IMR-90 (cell line): ENCODE results near the gene PADI6. TPM values are rescaled to one million over a fixed set of nuclear protein-coding genes. Genes with fewer than 3 reads are reported as not detected.
A peak's percentile ranks its signal among the peaks of the same experiment; 100 is the strongest.

ENCODE experiments used
- ATAC-seq: fragments of 200-7000 bp; cut with Tn5 transposase; 2 replicates; pipeline ENCODE4 v1.9.1; 2020; ENCODE audit warnings: low read depth, mild to moderate bottlenecking, moderate library complexity
- BruUV-seq: library from RNA; stranded (reverse); fragments of 400-500 nt; replicated peaks from 2 replicates; lab custom pipeline; 2021; lab: Mats Ljungman, UMichigan
- CTCF ChIA-PET: fragments of 300-600 bp; formaldehyde crosslinking; extraction: SDS; loops from one replicate; lab custom pipeline; 2021; ENCODE audit warnings: antibody characterized with exemption; lab: Yijun Ruan, JAX
- POLR2A ChIA-PET: fragments of 300-600 bp; sonication (Branson Sonifier 250); formaldehyde crosslinking; loops from one replicate; lab custom pipeline; 2022; ENCODE audit warnings: antibody characterized with exemption; ENCODE audit not compliant: unreplicated experiment; lab: Charles Lee
- DNase-seq: peaks from one replicate; pipeline ENCODE4 v3.0.0; 2013
- H2AFZ ChIP-seq: replicated peaks from 2 replicates; pipeline ENCODE3; 2013; ENCODE audit warnings: low read length, mild to moderate bottlenecking; ENCODE audit not compliant: poor library complexity
- H2AK5ac ChIP-seq: 2 replicates; pipeline ENCODE4 v1.6.1; 2013; ENCODE audit warnings: low read depth, low read length, inconsistent platforms
- H2AK9ac ChIP-seq: replicated peaks from 2 replicates; pipeline ENCODE3; 2013; ENCODE audit warnings: mild to moderate bottlenecking, low read depth, low read length, moderate library complexity; ENCODE audit not compliant: poor library complexity
- H2BK120ac ChIP-seq: 2 replicates; pipeline ENCODE4 v1.6.1; 2013; ENCODE audit warnings: low read depth, low read length, inconsistent platforms
- H2BK15ac ChIP-seq: 3 replicates; pipeline ENCODE4 v1.6.1; 2013; ENCODE audit warnings: low read depth, low read length, inconsistent platforms
- H2BK20ac ChIP-seq: 2 replicates; pipeline ENCODE4 v1.6.1; 2013; ENCODE audit warnings: low read depth, mild to moderate bottlenecking, inconsistent platforms, low read length, moderate library complexity
- H2BK5ac ChIP-seq: 2 replicates; pipeline ENCODE4 v1.6.1; 2013; ENCODE audit warnings: mild to moderate bottlenecking, low read depth, low read length, inconsistent platforms; ENCODE audit not compliant: poor library complexity, severe bottlenecking
- H3K14ac ChIP-seq: replicated peaks from 2 replicates; pipeline ENCODE4 v1.6.1; 2013; ENCODE audit warnings: low read depth, low read length, inconsistent platforms
- H3K18ac ChIP-seq: 2 replicates; pipeline ENCODE4 v1.6.1; 2013; ENCODE audit warnings: low read depth, low read length, control low read depth
- H3K23ac ChIP-seq: 2 replicates; pipeline ENCODE4 v1.6.1; 2013; ENCODE audit warnings: low read depth, low read length, inconsistent platforms
- H3K27ac ChIP-seq: 2 replicates; pipeline ENCODE4 v1.5.1; 2013; ENCODE audit warnings: mild to moderate bottlenecking, control low read depth, low read length; ENCODE audit not compliant: insufficient read depth
- H3K27me3 ChIP-seq: 2 replicates; pipeline ENCODE4 v1.6.1; 2013; ENCODE audit warnings: low read length; ENCODE audit not compliant: control insufficient read depth, insufficient read depth
- H3K36me3 ChIP-seq: 2 replicates; pipeline ENCODE4 v1.6.1; 2013; ENCODE audit warnings: low read length, mixed read lengths; ENCODE audit not compliant: control insufficient read depth, insufficient read depth
- H3K4ac ChIP-seq: 2 replicates; pipeline ENCODE4 v1.6.1; 2013; ENCODE audit warnings: low read depth, low read length, inconsistent platforms
- H3K4me1 ChIP-seq: 2 replicates; pipeline ENCODE4 v1.6.1; 2013; ENCODE audit warnings: low read length, mixed read lengths; ENCODE audit not compliant: control insufficient read depth, insufficient read depth
- H3K4me2 ChIP-seq: 2 replicates; pipeline ENCODE4 v1.6.1; 2013; ENCODE audit warnings: low read depth, mild to moderate bottlenecking, control low read depth, low read length, moderate library complexity
- H3K4me3 ChIP-seq: 2 replicates; pipeline ENCODE4 v1.5.1; 2013; ENCODE audit warnings: low read depth, mild to moderate bottlenecking, control low read depth, low read length, moderate library complexity; ENCODE audit not compliant: insufficient read depth
- H3K56ac ChIP-seq: 2 replicates; pipeline ENCODE4 v1.6.1; 2013; ENCODE audit warnings: low read length, inconsistent platforms; ENCODE audit not compliant: insufficient read depth; ENCODE audit errors: extremely low read depth
- H3K79me1 ChIP-seq, 2 experiments: 2 replicates each; pipeline ENCODE4 v1.6.1; 2013; ENCODE audit warnings: low read length in 2 of 2, inconsistent platforms in 1 of 2, low read depth in 1 of 2
- H3K9ac ChIP-seq: 2 replicates; pipeline ENCODE4 v1.6.1; 2013; ENCODE audit warnings: low read depth, low read length, control low read depth
- H3K9me1 ChIP-seq: 2 replicates; pipeline ENCODE4 v1.6.1; 2013; ENCODE audit warnings: low read length, inconsistent platforms; ENCODE audit not compliant: insufficient read depth
- H3K9me3 ChIP-seq: 2 replicates; pipeline ENCODE4 v1.6.1; 2013; ENCODE audit warnings: low read length; ENCODE audit not compliant: control insufficient read depth, insufficient read depth
- H4K20me1 ChIP-seq: 2 replicates; pipeline ENCODE4 v1.6.1; 2013; ENCODE audit warnings: low read length, inconsistent platforms; ENCODE audit not compliant: insufficient read depth
- H4K5ac ChIP-seq: 2 replicates; pipeline ENCODE4 v1.6.1; 2013; ENCODE audit warnings: mild to moderate bottlenecking, low read depth, low read length, control low read depth
- H4K8ac ChIP-seq, 2 experiments: 2 replicates each; pipeline ENCODE4 v1.6.1; 2013; ENCODE audit warnings: low read depth in 2 of 2, low read length in 2 of 2, control low read depth in 1 of 2, inconsistent platforms in 1 of 2
- H4K91ac ChIP-seq: 2 replicates; pipeline ENCODE4 v1.6.1; 2013; ENCODE audit warnings: low read depth, low read length, inconsistent platforms; ENCODE audit not compliant: insufficient read depth
- BHLHE40 ChIP-seq: fragments of 150-350 bp; IDR thresholded peaks from 2 replicates; pipeline ENCODE4 v1.6.1; 2016; ENCODE audit warnings: mild to moderate bottlenecking, low read depth, low read length
- CEBPB ChIP-seq: IDR thresholded peaks from 2 replicates; pipeline ENCODE4 v1.6.1; 2012; ENCODE audit warnings: low read depth, low read length, improper control_type of control experiment
- CHD1 ChIP-seq: IDR thresholded peaks from 2 replicates; pipeline ENCODE4 v1.6.1; 2012; ENCODE audit warnings: low read depth, low read length, improper control_type of control experiment
- CTCF ChIP-seq: conservative IDR thresholded peaks from 2 replicates; pipeline ENCODE4 v1.5.1; 2012; ENCODE audit warnings: mild to moderate bottlenecking, low read depth, low read length, improper control_type of control experiment
- ELK1 ChIP-seq: fragments of 150-350 bp; IDR thresholded peaks from 2 replicates; pipeline ENCODE4 v1.6.1; 2016; ENCODE audit warnings: low read depth, mild to moderate bottlenecking, low read length, moderate library complexity, borderline replicate concordance
- FOS ChIP-seq: fragments of 150-350 bp; IDR thresholded peaks from 2 replicates; pipeline ENCODE4 v1.6.1; 2016; ENCODE audit warnings: low read depth, low read length
- MAFK ChIP-seq: IDR thresholded peaks from 2 replicates; pipeline ENCODE4 v1.6.1; 2012; ENCODE audit warnings: low read depth, low read length, improper control_type of control experiment
- MAZ ChIP-seq: IDR thresholded peaks from 2 replicates; pipeline ENCODE4 v1.6.1; 2012; ENCODE audit warnings: low read depth, mild to moderate bottlenecking, low read length, improper control_type of control experiment, moderate library complexity, borderline replicate concordance
- MXI1 ChIP-seq: IDR thresholded peaks from 2 replicates; pipeline ENCODE4 v1.6.1; 2012; ENCODE audit warnings: low read depth, mild to moderate bottlenecking, low read length, moderate library complexity, borderline replicate concordance
- NFE2L2 ChIP-seq: fragments of 150-350 bp; IDR thresholded peaks from 2 replicates; pipeline ENCODE4 v1.6.1; 2016; ENCODE audit warnings: low read depth, mild to moderate bottlenecking, low read length
- POLR2A ChIP-seq: IDR thresholded peaks from 2 replicates; pipeline ENCODE4 v1.6.1; 2012; ENCODE audit warnings: mild to moderate bottlenecking, low read depth, low read length
- RAD21 ChIP-seq: IDR thresholded peaks from 2 replicates; pipeline ENCODE4 v1.6.1; 2012; ENCODE audit warnings: low read length, improper control_type of control experiment
- RCOR1 ChIP-seq: IDR thresholded peaks from 2 replicates; pipeline ENCODE4 v1.6.1; 2012; ENCODE audit warnings: mild to moderate bottlenecking, low read length, improper control_type of control experiment; ENCODE audit not compliant: insufficient replicate concordance
- RFX5 ChIP-seq: IDR thresholded peaks from 2 replicates; pipeline ENCODE4 v1.8.0; 2012; ENCODE audit warnings: low read depth, mild to moderate bottlenecking, low read length, moderate library complexity
- SMC3 ChIP-seq: fragments of 150-350 bp; IDR thresholded peaks from 2 replicates; pipeline ENCODE4 v1.6.1; 2016; ENCODE audit warnings: low read depth, mild to moderate bottlenecking, antibody characterized with exemption, low read length, moderate library complexity
- USF2 ChIP-seq: fragments of 150-350 bp; IDR thresholded peaks from 2 replicates; pipeline ENCODE4 v1.6.1; 2017; ENCODE audit warnings: mild to moderate bottlenecking, antibody characterized with exemption, low read length, low read depth
- WGBS, 2 experiments: methylation state at CpG; one replicate each; pipeline versions ENCODE4 v1.1.5 to v1.1.7; 2013; ENCODE audit warnings: missing lambda C conversion rate in 2 of 2; ENCODE audit not compliant: insufficient read length in 1 of 2; ENCODE audit errors: extremely low coverage in 2 of 2; 5-methylcytosine and 5-hydroxymethylcytosine counted together
- dilution Hi-C: fragments of 300-500 bp; cut with HindIII; formaldehyde crosslinking; loops from one replicate; pipeline ENCODE4 v1.14.3; 2018; ENCODE audit warnings: low sequenced_read_pairs; ENCODE audit not compliant: unreplicated experiment
- in situ Hi-C: fragments of 300-500 bp; cut with MboI; formaldehyde crosslinking; loops from 3 replicates; pipeline ENCODE4 v1.14.3; 2019; ENCODE audit warnings: low sequenced_read_pairs, inconsistent platforms, mixed read lengths
- intact Hi-C: fragments of 100-400 bp; cut with micrococcal nuclease; formaldehyde crosslinking; loops from 2 replicates; pipeline ENCODE4 v1.10.0; 2022
- polyA plus RNA-seq, 3 experiments: library from polyadenylated mRNA; depleted of rRNA; stranded (reverse); fragments of >200 nt; gene quantifications; 2 replicates each; pipeline ENCODE4 v1.2.3, GENCODE V29; 2012; ENCODE audit warnings: low replicate concordance in 1 of 3
- total RNA-seq: library from RNA; depleted of rRNA; stranded (reverse); fragments of >200 nt; gene quantifications from 2 replicates; pipeline ENCODE4 v1.2.3, GENCODE V29; 2012

The PADI6 gene
- total and polyA plus RNA-seq, 2 of the 4 experiments (the other 2 are of a cell fraction) = not detected

- H3K9ac ChIP-seq = peak overlapping the region; percentile 87
- peak overlapping the region; percentile 49 for H4K5ac ChIP-seq
- H3K27ac ChIP-seq = peak overlapping the region; percentile 83
- no peak overlapping the region for H2AK5ac ChIP-seq
- H2BK20ac ChIP-seq = no peak overlapping the region
- peak overlapping the region; percentile 97 for H3K4me2 ChIP-seq
- peak overlapping the region; percentile 11; the same call in 1 of the 2 replicates for H3K18ac ChIP-seq
- H3K23ac ChIP-seq = peak overlapping the region; percentile 42
- H2AK9ac ChIP-seq = peak overlapping the region; percentile 68
- CTCF ChIA-PET = no interaction called here
- peaks cover 24% of the 10 kb centered on the region for H3K36me3 ChIP-seq
- H2AFZ ChIP-seq = peak overlapping the region; percentile 90
- in situ Hi-C loops (no loop called here), intact Hi-C loops (loop anchor here (5.0 kb wide), 1 partner anchor 170 kb away; no protein-coding TSS in a partner anchor), dilution Hi-C loops (no loop called here)
- H3K27me3 ChIP-seq = no peaks in the 10 kb centered on the region
- no peak overlapping the region for H2BK15ac ChIP-seq
- H4K91ac ChIP-seq = 0 out of 2 replicates have a peak overlapping the region, but pooled peaks have one; percentile 38
- peaks cover 41% of the 10 kb centered on the region for H4K20me1 ChIP-seq
- peaks cover 12 to 50% of the 10 kb centered on the region in 2 experiments for H3K79me1 ChIP-seq
- H3K56ac ChIP-seq = peak overlapping the region; percentile 54
- peak; percentile 11 for DNase-seq
- H3K14ac ChIP-seq = peak overlapping the region; percentile 61
- no TSS peak for BruUV-seq
- peak overlapping the region; percentile 65 for H2BK5ac ChIP-seq
- peaks cover 12% of the 10 kb centered on the region; the same call in 1 of the 2 replicates for H3K9me1 ChIP-seq
- no peak for TF ChIP-seq CTCF
- TF ChIP-seq USF2 = no peak
- TF ChIP-seq RFX5 = no peak
- no peak for TF ChIP-seq RAD21
- TF ChIP-seq RCOR1 = no peak
- TF ChIP-seq MAZ = no peak
- TF ChIP-seq NFE2L2 = no peak
- TF ChIP-seq MAFK = no peak
- TF ChIP-seq ELK1 = no peak
- TF ChIP-seq CEBPB = no peak
- TF ChIP-seq FOS = no peak
- no peak for TF ChIP-seq MXI1
- TF ChIP-seq BHLHE40 = no peak
- TF ChIP-seq CHD1 = no peak
- no peak for TF ChIP-seq POLR2A
- no peak for TF ChIP-seq SMC3
- POLR2A ChIA-PET = no interaction called here
- H3K4me1 ChIP-seq = peaks cover 20% of the 10 kb centered on the region
- no peak for ATAC-seq
- H2BK120ac ChIP-seq = no peak overlapping the region
- H3K9me3 ChIP-seq = no peaks in the 10 kb centered on the region
- H4K8ac ChIP-seq = peak overlapping the region; percentile 45 to 59; a peak in 3 of 4 replicates
- H3K4ac ChIP-seq = peak overlapping the region; percentile 54; the same call in 1 of the 2 replicates
- 3% methylated on average over 6 of the region's 9 CpGs; no CpG with 5 or more reads in 1 of the 2 experiments for WGBS, 2 experiments
- peak overlapping the region; percentile 90 for H3K4me3 ChIP-seq
Observed at GRCh38 chr1:17437260-17437579, 65.2 kb downstream of the PADI6 start.
